HG02571 (cell line): ENCODE data around the gene USP49.
"Not testable (repeated sequence)": the region's sequence is repeated elsewhere in the genome, so short reads cannot be mapped to it uniquely, and the experiment has no call there.

ENCODE experiments used
- ATAC-seq: cut with Tn5 transposase; IDR thresholded peaks from one replicate; pipeline ENCODE4 v1.9.1; 2021; ENCODE audit warnings: mild to moderate bottlenecking, moderate library complexity; ENCODE audit not compliant: unreplicated experiment

The USP49 gene

DNA sequence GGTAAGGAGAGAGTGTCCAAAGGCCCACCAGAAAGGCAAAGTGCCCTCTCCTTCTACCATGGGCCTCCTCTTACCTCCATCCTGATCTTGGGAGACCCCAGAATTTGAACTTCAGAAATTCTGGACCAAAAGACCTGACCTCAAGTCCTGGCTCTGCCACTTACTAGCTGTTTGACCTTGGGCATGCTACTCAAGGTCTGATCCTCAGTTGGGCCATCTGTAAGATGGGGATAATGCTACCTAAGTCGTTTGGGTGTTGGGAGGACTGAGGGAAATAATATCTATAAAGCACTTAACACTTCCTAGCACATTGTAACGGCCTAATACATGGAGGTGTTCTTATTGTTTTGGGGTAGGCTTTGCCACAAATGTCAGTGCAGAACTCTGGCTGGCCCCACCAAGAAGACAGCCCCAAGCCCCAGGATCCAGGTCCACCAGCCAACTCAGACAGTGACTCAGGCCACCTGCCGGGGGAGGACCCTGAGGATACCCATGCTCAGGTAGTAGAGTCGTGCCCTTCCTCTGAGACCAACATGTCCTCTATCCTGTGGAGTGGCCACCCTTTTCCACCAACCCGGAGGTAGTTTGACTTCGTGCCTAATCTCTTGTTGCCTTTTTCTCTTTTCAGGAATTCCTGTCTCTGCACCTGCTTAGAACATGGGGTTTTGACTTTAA is 111.9 kb downstream of the USP49 start:
- ATAC-seq = no peak

DNA sequence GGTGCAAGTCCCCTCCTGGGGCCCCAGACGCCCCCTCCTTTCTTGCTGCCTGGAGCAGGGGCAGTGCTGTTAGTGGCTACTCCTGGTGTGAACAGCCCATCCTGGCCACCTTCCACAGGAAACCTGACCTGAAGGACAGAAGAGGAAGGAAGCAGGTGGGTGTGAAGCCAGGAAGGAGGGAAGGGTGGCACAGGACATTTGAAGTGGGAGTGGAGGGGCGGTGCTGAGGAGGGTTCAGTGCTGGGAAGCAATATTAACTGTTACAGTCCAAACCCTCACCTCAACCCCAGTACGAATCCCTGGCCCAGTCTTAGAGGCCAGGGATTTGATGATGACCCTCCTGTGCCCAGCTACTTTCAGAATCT is 113.8 kb downstream of the USP49 start:
- ATAC-seq = no peak

DNA sequence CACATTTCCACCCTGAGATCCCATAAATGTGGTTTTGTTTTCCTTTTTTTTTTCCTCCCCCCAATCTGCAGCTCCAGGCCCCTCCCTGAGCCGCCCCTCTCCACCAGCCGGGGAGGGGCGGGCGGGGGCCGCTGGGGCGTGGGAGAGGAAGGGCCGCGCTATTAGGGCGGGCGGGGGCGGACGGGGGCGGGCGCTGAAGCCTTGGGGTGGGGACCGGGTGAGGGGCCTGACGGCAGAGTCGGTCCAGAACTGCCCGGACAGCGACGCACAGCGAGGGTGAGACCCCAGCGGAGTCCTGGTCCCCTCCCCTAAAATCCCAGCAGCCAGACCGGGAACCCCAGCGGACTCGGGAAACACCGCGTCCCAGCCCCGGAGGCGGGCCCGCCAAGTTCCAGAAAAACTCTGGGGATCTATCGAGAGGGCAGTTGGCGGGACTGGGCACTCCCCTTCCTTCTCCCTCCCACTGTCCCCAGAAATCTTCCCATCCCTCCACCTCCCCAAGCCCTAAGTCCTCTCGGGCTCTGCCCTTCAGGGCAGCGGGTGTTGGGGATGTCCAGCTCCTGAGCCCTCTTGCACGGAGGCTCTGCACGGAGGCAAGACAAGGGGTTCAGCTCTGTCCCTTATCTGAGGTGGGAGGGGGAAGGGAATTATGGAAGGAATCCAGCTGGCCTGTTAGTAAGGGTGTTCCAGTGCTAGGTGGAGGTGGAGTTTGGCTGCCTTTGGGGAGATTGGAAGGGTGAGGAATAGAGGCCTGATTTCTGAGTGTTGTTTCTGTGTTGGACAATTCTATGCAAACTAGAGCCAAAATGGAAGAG is 114.4 kb downstream of the USP49 start, which contains the start of gene PRICKLE4:
Gene PRICKLE4, plus strand, starts transcription at position 232 of the 815 bp plus-strand sequence. CDS start 2,692 bp downstream, outside the sequence.
- ATAC-seq = no peak

DNA sequence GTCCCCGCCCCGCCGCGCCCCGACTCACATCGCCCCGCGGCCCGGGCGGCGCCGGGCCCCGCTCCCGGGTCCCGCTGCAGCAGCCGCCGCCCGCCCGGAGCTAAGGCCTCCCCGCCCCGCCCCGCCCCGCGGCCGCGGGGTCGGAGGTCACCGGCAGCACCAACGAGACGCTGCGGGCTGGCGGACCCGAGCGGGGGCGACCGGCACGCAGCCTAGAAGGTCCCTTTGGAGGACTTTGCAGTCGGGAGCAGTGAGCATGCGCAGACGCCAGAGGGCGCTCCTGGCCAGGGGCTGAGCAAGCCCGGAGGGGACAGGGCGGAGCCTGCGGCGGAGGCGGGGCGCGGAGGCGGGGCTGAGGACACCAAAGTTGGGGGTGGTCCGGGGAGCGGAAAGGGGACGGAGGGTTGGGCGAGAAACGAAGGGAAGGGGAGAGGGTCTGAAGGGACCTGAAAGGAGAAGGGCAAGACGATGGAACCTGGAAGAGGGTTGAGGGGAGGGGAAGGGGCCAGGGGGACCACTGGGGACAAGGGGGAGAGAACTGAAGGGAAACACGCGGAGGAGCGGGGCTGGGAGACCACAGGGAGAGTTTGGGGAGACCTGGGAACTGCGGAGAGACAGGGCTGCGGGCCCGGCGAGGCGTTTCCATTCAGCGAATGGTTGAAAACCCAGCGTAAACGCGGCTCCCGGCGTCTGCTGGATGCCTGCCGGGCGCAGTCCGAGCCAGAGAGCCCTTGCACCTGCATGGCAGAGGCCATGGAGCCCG is 115.2 kb downstream of the USP49 start, which contains the start of gene FRS3:
Gene FRS3, minus strand, starts transcription at position 113 of the 763 bp plus-strand sequence. CDS start 2,913 bp downstream, outside the sequence.
- ATAC-seq = peak; percentile 90

DNA sequence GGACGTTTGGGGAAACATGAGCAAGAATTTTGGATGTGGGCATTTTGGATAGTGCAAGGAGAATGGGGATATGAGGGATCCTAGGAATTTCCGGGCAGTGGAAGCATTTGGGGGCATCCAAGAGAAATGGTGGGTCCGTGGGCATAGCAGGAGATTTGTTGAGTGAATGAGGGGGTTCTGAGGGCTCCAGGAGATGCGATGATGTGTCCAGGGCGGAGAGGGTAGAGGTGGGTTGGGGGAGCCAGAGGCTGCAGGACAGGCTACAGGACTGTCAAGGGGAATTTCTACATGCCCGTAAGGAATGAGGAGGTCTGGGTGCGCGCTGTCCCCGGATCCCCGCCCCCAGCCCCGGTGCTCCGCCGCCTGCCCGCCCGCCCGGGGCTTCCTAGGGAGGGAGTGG is 115.8 kb downstream of the USP49 start:
- peak; percentile 7 for ATAC-seq

DNA sequence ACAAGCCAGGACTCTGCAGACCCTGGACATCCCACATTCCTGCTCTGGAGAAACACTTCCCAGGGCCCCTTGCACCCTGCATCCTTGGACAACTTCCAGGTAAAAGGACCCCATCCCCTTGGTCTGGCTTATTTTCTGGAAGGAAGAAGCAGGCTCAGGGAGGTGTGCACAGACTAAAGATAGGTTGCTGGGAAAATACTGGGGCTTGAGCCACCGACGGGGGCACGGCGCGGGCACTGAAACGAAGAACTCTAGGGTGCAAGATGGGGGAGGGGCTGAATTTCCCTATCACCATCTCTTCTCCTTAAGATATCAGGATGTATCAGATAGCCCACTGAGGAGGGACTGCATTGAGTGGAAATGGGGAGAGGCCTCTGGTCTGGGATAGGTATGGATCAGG is 116.3 kb downstream of the USP49 start:
- no peak for ATAC-seq

DNA sequence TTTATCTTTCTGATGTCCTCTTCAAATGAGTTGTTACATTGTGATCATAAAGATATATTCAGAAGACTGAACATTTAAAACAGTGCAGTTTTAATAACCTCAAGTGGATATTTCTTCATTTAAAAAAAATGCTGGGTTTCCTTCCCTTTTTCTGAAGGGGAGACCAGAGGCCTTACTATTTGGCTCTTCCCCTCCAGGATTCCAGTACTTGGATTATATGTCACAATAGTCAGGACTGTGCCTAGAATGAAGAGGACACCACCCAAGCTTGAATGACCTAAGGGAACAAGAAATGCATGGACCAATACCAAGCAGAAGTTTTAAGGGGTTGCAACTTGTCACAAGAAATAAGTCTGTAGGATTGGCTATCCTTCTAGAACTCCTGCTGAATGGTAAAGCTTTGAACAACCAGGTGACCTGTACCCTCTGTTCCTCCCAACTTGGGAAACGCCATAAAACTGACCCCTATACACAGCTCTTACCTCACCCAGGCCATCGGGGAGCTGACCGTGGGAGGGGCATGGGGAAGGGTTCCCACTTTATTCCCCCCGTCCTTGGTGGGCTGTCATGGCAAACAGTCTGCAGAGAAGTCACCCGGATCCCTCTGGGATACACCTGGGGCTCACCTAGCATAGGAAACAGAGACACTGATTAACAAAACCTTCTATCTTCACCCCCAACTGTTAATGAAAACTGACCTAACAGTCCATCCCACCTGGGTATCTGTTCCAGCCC is 117.5 kb downstream of the USP49 start:
- ATAC-seq = no peak

DNA sequence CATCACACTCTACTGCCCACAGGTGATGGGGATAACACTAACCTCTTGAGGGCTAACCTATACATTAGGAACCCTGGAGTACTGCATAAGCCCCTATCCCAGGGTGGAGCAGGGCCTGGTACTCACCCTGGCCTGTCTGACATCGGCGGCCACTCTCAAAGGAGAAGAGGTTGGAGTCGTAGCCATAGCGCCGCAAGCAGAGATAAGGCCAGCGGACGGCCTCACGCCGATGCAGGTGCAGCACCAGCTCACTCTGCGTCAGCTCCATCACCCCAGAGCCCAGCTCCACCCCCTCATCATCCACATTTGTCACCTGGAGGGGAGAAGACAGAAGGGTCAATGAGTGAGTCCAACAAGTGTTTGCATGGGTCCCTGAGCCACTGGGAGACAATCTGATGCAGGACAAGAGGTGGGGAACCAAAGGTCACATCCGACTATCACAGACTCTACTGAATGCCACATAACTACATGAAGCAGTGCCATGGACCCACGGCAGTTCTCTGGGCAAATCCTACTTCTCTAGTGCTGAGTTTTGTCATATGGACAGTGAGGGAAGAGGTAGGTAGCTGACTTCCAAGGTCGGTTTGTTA is 119.8 kb downstream of the USP49 start:
- ATAC-seq = no peak

DNA sequence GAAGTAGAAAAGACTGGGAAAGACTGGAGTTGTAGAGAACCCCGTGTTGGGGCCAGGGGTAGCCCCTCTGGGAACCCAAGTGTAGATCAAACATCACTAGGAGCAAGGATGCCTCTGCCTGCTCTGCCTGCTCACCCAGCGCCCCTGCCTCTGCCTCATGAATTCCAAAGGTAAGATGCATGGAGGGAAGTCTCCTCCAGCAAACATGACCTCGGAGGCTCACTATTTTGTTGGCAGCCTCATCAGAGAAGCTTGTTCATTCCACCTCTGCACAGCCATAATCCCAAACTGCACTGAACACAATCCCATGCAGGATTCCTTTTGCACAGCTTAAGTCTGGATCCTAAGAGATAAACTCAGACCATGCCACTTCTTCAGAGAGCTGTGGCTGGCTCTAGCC is 120.3 kb downstream of the USP49 start:
- no peak for ATAC-seq

DNA sequence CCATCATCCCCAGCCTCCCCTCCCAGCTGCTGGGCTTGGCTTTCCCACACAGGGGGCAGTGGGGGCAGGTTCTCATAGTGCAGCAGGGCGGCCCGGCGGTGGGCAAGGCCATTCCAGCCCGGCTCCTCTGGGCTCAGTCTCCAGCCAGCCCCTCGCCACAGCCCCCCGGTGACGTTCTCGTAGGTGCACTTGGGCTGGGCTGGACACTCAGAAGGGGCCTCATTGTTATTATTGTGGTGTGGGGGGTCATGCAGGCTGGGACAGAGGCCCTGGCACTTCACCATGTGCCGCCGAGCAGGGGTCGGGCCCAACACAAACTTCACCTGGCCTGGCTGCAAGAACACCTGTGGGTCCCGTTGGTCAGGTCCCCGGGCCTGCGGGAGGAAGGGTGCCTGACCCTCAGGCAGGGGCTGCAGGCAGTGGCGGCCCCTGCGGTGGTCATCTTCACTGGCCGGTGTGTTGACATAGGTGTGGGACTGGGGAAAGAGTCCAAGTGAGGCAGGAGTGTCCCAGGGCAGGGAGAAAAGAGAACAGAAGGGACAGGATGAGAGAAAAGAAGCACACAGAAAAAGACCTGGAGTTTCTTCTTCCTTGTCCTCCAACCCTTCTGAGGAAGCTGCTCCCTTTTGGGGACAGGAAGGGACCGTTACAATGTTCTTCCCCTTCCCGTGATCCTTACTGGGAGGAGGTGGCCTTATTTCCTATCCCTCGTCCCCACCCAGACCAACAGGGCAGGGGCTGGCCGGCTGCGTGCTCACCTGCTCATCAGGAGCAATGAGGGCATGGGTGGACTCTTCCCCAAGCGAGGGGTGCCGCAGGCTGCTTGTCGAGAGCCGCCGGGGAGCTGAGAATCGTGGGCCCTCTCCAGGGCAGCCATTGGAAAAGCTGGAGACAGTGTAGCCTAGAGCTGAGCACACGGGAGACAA is 123.9 kb downstream of the USP49 start:
- no peak for ATAC-seq

DNA sequence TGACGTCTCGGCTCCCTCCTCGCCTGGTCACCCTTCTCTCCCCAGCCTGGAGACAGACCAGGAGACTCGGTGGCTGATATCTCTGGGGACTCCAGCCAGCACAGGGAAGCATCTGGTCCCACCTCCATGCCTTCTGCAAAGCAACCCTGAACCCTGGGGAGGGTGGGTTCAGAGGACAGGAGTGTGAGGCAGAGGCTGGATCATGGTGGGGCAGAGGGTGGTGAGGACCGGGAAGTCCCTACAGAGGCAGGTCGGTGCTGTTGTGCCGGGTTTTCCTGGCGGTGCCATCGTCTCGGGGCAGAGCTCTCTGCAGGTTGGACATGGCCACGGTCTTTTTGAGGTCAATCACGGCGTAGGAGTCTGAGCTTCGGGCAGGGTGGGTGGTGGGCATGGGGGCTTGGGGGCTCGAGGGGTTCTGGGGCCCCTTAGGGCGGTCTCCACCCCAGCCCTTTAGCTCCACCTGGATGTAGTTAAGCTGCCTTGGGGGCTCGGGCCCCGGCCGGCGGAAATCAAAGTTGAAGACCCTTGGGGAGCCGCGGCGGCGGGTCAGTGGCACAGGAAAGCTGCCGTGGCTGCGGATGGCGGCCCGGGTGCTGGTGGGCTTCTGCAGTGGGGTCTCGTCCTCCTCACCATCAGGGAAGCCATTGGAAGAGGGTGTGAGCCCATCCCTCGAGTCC is 124.7 kb downstream of the USP49 start:
- ATAC-seq = no peak

DNA sequence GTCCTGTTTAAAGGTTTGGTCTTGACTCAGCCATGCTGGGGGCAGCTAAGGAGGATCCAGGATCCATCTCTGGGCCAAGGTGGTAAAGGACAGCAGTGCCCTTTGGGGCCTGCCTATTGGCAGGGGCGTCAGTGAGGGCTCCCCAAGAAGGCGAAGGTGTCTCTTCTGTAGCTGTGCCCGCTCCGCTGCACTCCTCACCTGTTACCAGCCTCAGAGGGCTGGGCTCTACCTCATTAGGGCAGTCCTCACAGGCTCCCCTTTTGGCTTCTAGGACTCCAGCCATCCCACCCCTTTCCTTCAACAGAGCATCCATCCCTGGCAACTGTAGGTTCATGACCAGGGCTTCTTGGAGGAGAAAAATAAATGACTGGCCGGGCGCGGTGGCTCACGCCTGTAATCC is 125.8 kb downstream of the USP49 start:
- ATAC-seq = no peak

DNA sequence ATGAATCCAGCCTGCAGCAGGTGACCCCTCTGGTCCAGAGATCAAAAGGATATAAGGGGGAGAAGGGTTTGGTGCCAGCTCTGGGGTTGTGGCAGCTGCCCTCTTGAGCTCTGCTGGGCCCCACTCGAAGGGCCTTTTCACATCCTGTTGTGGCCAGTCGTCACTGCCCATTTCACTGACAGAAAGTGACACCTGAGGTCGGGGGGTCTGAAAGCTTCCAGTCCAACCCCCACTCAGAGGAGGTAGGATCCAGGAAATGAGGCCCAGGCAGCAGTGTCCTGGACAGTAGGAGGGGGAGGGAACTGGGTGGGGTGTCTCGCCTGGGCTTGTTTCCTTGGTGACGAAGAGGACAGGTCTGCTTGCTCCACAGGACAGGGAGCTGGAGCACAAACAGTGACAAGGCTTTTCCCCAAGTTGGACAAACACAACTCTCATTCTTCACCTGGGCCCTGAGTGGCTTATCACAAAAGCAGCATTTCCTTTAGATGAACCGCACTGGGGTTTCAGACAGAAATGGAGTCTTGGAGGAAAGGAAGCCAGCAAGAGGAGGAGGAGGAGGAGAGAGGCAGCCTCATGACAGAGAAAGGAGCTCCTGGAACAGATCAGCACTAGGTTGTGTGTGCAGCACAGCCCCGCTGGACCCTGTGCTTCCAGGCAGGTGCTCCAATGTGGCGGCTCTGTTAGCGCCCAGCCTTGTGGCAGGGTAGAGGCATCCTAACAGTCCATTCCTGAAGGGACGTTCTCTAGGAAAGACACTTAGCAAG is 126.4 kb downstream of the USP49 start:
- no peak for ATAC-seq

DNA sequence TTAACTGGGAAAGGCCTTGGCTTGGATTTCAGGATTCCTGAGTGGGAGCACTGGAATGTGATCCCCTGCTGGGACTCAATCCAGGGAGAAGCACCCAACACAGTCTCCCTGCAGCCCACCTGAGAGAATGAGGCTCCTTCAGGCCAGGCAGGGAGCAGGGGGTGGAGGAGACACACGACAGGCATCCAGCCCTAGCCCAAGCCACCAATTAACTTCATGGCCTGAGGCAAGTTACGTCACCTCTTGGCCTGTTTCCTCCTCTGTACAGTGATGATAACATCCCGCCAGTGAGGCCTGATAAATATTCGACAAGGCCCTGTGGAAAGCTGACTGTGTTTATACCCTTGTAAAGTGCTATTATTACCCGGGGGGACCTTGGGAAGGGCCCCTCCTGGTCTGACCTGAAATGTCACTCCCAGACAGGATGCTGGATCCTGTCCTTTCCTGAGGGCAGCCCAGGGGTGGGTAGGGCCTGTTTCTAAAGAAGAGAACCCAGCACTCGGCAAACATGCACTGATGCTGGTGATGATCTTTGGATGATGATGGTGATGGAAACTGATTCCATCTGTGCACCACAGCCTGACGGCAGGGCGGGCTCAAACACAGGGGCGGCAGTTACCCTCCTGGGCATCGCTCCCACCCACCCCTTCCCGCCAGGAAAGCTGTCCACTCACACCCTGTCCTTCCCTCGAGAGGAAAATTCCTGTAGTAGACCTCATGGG is 127.9 kb downstream of the USP49 start:
- no peak for ATAC-seq

DNA sequence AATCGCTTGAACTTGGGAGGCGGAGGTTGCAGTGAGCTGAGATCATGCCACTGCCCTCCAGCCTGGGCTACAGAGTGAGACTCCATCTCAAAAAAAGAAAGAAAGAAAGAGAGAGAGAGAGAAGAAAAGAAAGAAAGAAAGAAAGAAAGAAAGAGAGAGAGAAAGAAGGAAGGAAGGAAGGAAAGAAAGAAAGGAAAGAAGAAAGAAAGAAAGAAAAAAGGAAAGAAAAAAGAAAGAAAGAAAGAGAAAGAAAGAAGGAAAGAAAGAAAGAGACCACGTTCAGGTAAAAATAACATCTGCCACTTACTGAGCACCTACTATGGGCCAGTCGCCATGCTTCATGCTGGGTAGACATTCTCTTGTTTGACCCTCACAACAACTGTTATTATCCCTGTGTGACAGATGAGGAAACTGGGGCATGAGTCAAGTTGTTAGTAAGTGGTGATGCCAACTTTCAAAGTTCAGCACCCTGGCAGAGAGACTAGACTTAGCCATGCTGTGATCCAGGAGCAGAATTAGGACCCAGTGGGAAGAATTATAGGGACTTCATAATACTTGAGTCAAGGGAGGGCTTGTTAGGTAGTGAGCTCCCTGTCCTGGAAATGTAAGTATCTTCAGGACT is 129.0 kb downstream of the USP49 start:
- not testable (repeated sequence) for ATAC-seq

DNA sequence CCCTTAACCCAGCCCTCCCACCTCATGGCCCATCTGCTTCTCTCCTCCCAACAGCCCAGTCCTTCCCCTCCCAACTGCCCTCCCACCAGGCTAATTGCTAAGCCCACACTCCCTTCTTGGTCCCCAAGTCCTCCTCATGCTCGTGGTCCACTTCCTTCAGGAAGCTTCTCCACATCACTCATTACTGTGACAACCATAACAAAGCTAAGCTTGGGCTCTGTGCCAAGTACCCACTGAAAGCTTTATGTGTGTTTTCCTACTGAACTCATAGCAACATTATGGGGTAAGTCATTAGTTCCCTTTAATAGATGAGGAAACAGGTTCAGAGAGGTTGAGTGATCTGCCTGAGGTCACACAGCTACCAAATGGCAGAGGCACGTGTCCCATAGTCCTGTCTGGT is 131.7 kb downstream of the USP49 start:
- no peak for ATAC-seq
